ENCODE data around the gene E2F2.
"Not testable (repeated sequence)": the region's sequence is repeated elsewhere in the genome, so short reads cannot be mapped to it uniquely, and the experiment has no call there.

The E2F2 gene

DNA sequence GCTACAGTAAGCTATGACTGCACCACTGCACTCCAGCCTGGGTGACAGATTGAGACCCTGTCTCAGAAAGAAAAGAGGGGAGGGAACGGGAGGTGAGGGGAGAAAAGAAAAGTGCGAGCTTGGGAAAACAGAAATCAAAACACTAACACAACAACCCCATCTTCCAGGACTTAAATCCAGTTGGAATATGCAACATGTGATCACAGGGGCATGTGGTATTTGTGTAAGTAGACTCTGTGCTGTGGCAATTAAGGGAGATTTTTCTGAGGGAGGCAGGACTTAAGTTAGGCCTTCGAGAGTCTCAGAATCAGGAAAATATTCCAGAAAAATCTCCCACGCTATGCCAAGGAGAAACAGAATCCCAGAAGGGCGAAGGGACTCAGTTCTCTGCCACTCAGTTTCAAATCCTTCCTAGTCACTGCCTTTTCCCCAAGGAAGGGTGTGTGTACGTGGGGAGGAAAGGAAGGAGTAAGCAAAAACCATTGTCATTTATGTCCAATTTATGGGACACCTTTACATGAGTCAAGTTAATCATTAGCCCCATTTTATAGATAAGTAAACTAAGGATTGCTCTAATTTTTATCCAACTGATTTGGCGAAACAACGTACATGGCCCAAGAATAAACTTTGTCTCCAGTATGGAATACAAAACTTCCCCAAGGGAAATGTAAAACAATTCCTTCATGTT lies 16.0 kb upstream of the E2F2 start:
- Histone ChIP-seq H3K4me3 (ENCODE audit: low read depth in 1 of 2, low read length in 2 of 2) (peak overlapping the region in 1 of 2 donors; percentile 37), H3K9ac (ENCODE audit: low read depth in 1 of 2, low read length in 2 of 2) (peak overlapping the region in 1 of 2 donors; percentile 30), H3K27me3 (ENCODE audit: control insufficient read depth in 1 of 2, insufficient read depth in 2 of 2, low read length in 2 of 2) (no peaks in the 10 kb centered on the region), H3K9me3 (ENCODE audit: control insufficient read depth in 1 of 2, low read length in 2 of 2) (no peaks in the 10 kb centered on the region), H3K36me3 (ENCODE audit: control insufficient read depth in 1 of 2, insufficient read depth in 2 of 2, low read length in 2 of 2) (no peaks in the 10 kb centered on the region), H3K4me1 (ENCODE audit: control insufficient read depth in 1 of 2, insufficient read depth in 2 of 2, low read length in 2 of 2) (peaks cover 20 to 21% of the 10 kb centered on the region in 2 donors), H3K27ac (ENCODE audit: low read depth, low read length) (no peak overlapping the region)

DNA sequence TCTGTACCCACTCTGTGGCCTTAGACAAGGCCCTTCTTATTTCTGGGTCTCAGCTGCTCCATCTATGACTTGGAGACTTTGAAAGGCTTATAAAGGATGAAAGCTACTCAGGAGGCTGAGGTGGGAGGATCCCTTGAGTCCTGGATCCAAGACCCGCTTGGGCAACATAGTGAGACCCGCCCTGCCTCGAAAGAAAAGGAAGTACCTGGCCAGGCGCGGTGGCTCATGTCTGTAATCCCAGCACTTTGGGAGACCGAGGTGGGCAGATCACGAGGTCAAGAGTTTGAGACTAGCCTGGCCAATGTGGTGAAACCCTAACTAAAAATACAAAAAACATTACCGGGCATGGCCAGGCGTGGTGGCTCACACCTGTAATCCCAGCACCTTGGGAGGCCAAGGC lies 14.8 kb upstream of the E2F2 start:
- Histone ChIP-seq H3K9me3 (ENCODE audit: control insufficient read depth in 1 of 2, low read length in 2 of 2) (no peaks in the 10 kb centered on the region), H3K27me3 (ENCODE audit: control insufficient read depth in 1 of 2, insufficient read depth in 2 of 2, low read length in 2 of 2) (no peaks in the 10 kb centered on the region), H3K4me1 (ENCODE audit: control insufficient read depth in 1 of 2, insufficient read depth in 2 of 2, low read length in 2 of 2) (peaks cover 20 to 21% of the 10 kb centered on the region in 2 donors), H3K36me3 (ENCODE audit: control insufficient read depth in 1 of 2, insufficient read depth in 2 of 2, low read length in 2 of 2) (no peaks in the 10 kb centered on the region), H3K27ac (ENCODE audit: low read depth, low read length) (no peak overlapping the region), H3K4me3 (ENCODE audit: low read depth in 1 of 2, low read length in 2 of 2) (no peak overlapping the region), H3K9ac (ENCODE audit: low read depth in 1 of 2, low read length in 2 of 2) (no peak overlapping the region)

DNA sequence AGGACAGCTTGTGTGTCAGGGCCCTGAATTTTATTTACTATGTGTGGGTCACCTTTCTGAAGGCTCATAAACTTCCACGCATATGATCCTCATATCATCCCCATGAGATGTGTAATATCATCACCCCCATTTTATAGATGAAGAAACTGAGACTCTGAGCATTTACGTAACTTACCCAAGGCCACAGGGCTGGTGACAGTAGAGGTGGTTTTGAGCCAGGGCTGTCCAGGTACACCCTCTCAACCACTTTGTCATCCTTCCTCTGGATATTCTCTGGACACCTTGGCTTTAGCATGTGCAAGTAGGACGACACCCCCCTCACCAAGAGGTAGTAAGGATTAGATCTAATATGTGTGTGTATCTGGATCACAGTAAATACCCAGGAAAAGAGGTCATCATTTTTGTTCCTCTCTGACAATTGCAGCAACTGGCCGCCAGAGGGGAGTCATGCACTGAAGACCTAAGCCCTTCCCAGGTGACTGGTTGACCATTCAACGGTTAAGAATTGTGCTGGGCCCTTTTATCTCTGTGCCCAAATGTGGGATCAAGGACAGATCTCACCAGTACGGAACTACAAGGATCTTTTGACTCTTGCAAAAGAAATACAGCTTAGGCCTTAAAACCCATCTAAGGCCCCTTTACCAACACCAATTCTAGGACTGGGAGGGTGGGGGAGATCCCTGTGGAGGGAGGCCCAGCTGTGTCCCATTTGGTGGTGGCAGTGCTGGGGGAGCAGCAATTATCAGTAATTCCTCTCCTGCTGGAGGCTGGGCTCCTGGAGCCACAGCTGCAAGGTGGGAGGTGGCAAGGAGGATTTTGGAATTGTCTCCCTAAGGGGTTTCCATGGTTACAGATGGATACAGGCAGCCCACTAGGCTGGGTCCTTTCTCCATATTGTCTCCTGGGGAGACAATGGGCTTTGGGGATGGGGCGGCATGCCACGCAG lies 13.7 kb upstream of the E2F2 start:
- no peaks in the 10 kb centered on the region for H3K9me3 ChIP-seq (ENCODE audit: control insufficient read depth in 1 of 2, low read length in 2 of 2)
- H3K27ac ChIP-seq (ENCODE audit: low read depth, low read length): no peak overlapping the region
- H3K27me3 ChIP-seq (ENCODE audit: control insufficient read depth in 1 of 2, insufficient read depth in 2 of 2, low read length in 2 of 2): no peaks in the 10 kb centered on the region
- peaks cover 24 to 25% of the 10 kb centered on the region in 2 donors for H3K4me1 ChIP-seq (ENCODE audit: control insufficient read depth in 1 of 2, insufficient read depth in 2 of 2, low read length in 2 of 2)
- H3K36me3 ChIP-seq (ENCODE audit: control insufficient read depth in 1 of 2, insufficient read depth in 2 of 2, low read length in 2 of 2): no peaks in the 10 kb centered on the region
- H3K9ac ChIP-seq (ENCODE audit: low read depth in 1 of 2, low read length in 2 of 2): no peak overlapping the region
- H3K4me3 ChIP-seq (ENCODE audit: low read depth in 1 of 2, low read length in 2 of 2): no peak overlapping the region

DNA sequence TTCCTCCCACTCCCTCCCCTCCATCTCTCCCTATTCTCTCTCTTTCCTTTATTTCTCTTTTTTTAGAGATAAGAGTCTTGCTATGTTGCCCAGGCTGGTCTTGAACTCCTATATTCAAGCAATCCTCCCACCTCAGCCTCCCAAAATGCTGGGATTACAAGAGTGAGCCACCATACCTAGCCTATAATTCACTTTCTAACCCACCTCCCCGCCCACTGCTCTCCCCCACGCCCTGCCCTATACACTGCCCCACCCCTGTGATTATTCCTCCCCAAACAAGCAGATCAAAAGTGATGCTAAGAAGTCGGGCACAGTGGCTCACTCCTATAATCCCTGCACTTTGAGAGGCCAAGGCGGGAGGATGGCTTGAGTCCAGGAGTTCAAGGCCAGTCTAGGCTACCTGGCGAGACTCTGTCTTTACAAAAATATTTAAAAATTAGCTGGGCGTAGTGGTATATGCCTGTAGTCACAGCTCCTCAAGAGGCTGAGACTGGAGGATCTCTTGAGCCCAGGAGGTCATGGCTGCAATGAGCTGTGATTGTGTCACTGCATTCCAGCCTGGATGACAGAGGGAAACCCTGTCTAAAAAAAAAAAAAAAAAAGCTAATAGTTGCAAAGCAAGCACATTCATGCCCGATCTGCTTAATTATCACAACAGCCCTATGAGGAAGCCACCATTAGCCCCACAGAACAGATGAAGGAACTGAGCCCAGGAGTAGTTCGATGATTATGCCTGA lies 12.8 kb upstream of the E2F2 start:
- Histone ChIP-seq H3K36me3 (ENCODE audit: control insufficient read depth in 1 of 2, insufficient read depth in 2 of 2, low read length in 2 of 2) (no peaks in the 10 kb centered on the region), H3K9ac (ENCODE audit: low read depth in 1 of 2, low read length in 2 of 2) (no peak overlapping the region), H3K4me1 (ENCODE audit: control insufficient read depth in 1 of 2, insufficient read depth in 2 of 2, low read length in 2 of 2) (peaks cover 24 to 28% of the 10 kb centered on the region in 2 donors), H3K9me3 (ENCODE audit: control insufficient read depth in 1 of 2, low read length in 2 of 2) (no peaks in the 10 kb centered on the region), H3K27me3 (ENCODE audit: control insufficient read depth in 1 of 2, insufficient read depth in 2 of 2, low read length in 2 of 2) (no peaks in the 10 kb centered on the region), H3K4me3 (ENCODE audit: low read depth in 1 of 2, low read length in 2 of 2) (no peak overlapping the region), H3K27ac (ENCODE audit: low read depth, low read length) (no peak overlapping the region)

DNA sequence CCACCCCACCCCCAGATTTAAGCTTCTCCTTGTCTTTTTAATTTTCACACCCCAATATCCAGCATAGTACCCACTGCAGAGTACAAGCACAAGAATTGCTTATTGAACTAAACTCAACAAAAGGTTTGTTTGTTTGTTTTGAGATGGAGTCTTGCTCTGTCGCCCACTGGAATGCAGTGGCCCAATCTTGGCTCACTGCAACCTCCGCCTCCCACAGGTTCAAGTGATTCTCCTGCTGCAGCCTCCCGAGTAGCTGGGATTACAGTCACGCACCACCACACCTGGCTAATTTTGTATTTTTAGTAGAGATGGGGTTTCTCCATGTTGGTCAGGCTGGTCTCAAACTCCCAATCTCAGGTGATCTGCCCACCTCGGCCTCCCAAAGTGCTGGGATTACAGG lies 11.9 kb upstream of the E2F2 start:
- H3K9me3 ChIP-seq (ENCODE audit: control insufficient read depth in 1 of 2, low read length in 2 of 2): not testable (repeated sequence)

DNA sequence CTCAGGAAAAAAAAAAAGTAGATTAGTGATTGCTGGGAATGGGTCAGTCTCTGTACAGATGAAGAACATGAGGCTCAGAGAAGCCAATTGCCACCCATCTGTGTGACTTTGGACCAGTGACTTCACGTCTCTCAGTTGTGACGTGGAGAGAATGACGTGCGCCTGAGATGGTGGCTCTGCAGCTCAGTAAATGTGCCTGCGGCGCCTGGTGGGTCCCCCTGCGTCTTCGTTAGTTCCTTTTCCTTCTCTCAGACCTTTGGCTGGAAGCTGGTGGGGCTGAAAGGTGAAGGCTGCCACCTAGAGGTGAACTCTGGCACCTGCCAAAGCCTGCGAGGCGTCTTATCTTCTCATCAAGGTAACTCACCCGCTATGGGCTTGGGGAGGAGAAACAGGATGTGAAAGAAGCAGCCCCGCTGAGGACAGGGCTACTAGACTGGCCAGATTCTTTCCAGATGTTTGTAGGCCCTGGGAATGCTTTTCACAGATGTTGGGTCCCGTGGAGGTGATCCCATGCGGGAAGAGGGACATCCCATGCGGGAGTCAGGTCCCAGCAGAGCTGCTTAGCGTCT lies 8.7 kb upstream of the E2F2 start:
- Histone ChIP-seq H3K4me1 (ENCODE audit: control insufficient read depth in 1 of 2, insufficient read depth in 2 of 2, low read length in 2 of 2) (peaks cover 9 to 17% of the 10 kb centered on the region in 2 donors), H3K27me3 (ENCODE audit: control insufficient read depth in 1 of 2, insufficient read depth in 2 of 2, low read length in 2 of 2) (no peaks in the 10 kb centered on the region), H3K9ac (ENCODE audit: low read depth in 1 of 2, low read length in 2 of 2) (peak overlapping the region in 1 of 2 donors; percentile 54), H3K27ac (ENCODE audit: low read depth, low read length) (no peak overlapping the region), H3K4me3 (ENCODE audit: low read depth in 1 of 2, low read length in 2 of 2) (peak overlapping the region in 1 of 2 donors; percentile 57), H3K36me3 (ENCODE audit: control insufficient read depth in 1 of 2, insufficient read depth in 2 of 2, low read length in 2 of 2) (no peaks in the 10 kb centered on the region), H3K9me3 (ENCODE audit: control insufficient read depth in 1 of 2, low read length in 2 of 2) (no peaks in the 10 kb centered on the region)

More for the DNA sequence above, 11.9 kb upstream of the E2F2 start:
- not testable (repeated sequence) for H3K27me3 ChIP-seq (ENCODE audit: control insufficient read depth in 1 of 2, insufficient read depth in 2 of 2, low read length in 2 of 2); H3K36me3 ChIP-seq (ENCODE audit: control insufficient read depth in 1 of 2, insufficient read depth in 2 of 2, low read length in 2 of 2); H3K9ac ChIP-seq (ENCODE audit: low read depth in 1 of 2, low read length in 2 of 2); H3K27ac ChIP-seq (ENCODE audit: low read depth, low read length); H3K4me3 ChIP-seq (ENCODE audit: low read depth in 1 of 2, low read length in 2 of 2)
- H3K4me1 ChIP-seq (ENCODE audit: control insufficient read depth in 1 of 2, insufficient read depth in 2 of 2, low read length in 2 of 2): peaks cover 24% of the 10 kb centered on the region in 2 donors

DNA sequence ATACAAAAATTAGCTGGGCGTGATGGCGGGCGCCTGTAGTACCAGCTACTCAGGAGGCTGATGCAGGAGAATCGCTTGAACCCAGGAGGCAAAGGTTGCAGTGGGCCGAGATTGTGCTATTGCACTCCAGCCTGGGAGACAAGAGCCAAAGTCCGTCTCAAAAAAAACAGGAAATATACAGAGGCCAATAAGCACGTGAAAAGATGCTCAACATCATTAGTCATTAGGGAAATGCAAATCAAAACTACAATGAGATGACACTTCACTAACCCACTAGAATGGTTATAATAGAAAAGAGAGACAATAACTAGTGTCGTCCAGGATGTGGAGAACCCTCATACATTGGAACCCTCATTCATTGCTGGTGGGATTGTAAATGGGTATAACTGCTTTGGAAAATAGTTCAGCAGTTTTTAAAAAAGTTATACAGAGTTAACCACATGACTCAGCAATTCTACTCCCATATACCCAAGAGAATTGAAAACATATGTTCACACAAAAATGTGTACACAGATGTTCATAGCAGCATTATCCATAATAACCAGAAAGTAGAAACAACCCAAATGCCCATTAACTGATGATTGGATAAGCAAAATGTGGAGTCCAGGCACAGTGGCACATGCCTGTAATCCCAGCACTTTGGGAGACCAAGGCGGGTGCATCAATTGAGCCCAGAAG lies 6.4 kb upstream of the E2F2 start:
- no peak overlapping the region for H3K9ac ChIP-seq (ENCODE audit: low read depth in 1 of 2, low read length in 2 of 2)
- H3K36me3 ChIP-seq (ENCODE audit: control insufficient read depth in 1 of 2, insufficient read depth in 2 of 2, low read length in 2 of 2): no peaks in the 10 kb centered on the region
- no peaks in the 10 kb centered on the region for H3K9me3 ChIP-seq (ENCODE audit: control insufficient read depth in 1 of 2, low read length in 2 of 2)
- H3K27me3 ChIP-seq (ENCODE audit: control insufficient read depth in 1 of 2, insufficient read depth in 2 of 2, low read length in 2 of 2): no peaks in the 10 kb centered on the region
- no peak overlapping the region for H3K4me3 ChIP-seq (ENCODE audit: low read depth in 1 of 2, low read length in 2 of 2)
- H3K4me1 ChIP-seq (ENCODE audit: control insufficient read depth in 1 of 2, insufficient read depth in 2 of 2, low read length in 2 of 2): peaks cover 21 to 30% of the 10 kb centered on the region in 2 donors
- H3K27ac ChIP-seq (ENCODE audit: low read depth, low read length): no peak overlapping the region

DNA sequence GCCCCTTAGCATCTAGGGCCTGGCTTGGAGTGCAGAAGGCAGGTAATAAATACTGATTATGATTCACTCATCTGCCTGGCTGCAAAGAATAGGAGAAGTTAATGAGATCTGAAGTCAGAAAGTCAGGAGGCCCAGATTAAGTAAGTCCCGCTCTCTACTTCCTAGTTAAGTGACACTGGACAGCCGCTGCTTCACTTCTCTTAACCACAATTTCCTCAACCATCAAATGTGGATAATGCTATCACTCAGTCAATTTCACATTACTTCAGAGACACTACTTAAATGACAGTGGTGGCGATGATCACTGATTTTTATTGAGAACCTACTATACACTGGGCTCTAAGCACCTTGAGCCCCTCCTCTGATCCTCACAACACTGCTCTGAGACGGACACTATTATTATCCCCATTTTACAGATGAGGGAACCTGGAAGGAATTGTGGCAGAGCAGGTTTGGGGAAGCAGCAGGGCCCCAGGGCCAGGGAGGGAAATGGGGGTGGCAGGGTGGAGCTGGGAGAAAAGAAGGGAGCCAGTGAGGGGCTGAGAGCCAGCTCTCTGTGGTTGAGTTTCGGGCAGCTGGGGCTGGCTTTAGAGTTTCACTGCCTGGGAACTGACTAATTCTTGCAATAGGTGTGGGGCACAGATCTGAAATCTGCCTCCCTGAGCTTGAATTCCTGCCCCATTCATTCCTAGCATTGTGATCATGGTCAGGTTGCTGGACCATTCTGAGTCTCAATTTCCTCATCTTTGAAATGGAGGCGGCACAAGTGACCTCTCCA lies 2.4 kb upstream of the E2F2 start:
- Histone ChIP-seq H3K9me3 (ENCODE audit: control insufficient read depth in 1 of 2, low read length in 2 of 2) (no peaks in the 10 kb centered on the region), H3K27me3 (ENCODE audit: control insufficient read depth in 1 of 2, insufficient read depth in 2 of 2, low read length in 2 of 2) (no peaks in the 10 kb centered on the region), H3K9ac (ENCODE audit: low read depth in 1 of 2, low read length in 2 of 2) (peak overlapping the region in 1 of 2 donors; percentile 29), H3K27ac (ENCODE audit: low read depth, low read length) (no peak overlapping the region), H3K36me3 (ENCODE audit: control insufficient read depth in 1 of 2, insufficient read depth in 2 of 2, low read length in 2 of 2) (no peaks in the 10 kb centered on the region), H3K4me1 (ENCODE audit: control insufficient read depth in 1 of 2, insufficient read depth in 2 of 2, low read length in 2 of 2) (peaks cover 50 to 57% of the 10 kb centered on the region in 2 donors), H3K4me3 (ENCODE audit: low read depth in 1 of 2, low read length in 2 of 2) (no peak overlapping the region)

DNA sequence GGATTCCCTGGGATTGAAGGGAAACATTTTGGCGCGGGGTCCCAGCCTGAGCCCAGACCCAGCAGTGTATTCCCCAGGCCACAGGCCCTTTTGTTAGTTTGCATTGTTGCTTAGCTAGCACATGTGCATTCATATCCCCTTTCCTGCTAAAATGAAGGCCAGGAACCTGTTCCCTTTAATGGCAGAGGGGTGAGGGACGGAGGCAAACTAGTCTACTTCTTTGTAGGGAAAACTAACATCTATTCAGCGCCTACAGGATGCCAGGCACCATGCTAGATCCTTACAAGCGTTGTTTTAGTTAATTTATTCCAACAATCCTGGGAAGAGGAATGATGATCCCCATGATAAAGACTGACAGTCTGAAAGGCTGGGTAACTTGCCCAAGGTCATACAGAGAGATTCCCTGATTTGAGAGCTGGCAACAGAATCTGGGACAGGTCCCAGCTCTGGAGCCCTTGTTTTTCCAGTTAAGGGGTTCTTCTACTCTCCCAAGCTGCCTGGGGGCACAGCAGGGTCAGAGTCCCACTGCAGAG lies 595 bp upstream of the E2F2 start:
- Histone ChIP-seq H3K9me3 (ENCODE audit: control insufficient read depth in 1 of 2, low read length in 2 of 2) (no peaks in the 10 kb centered on the region), H3K27me3 (ENCODE audit: control insufficient read depth in 1 of 2, insufficient read depth in 2 of 2, low read length in 2 of 2) (no peaks in the 10 kb centered on the region), H3K9ac (ENCODE audit: low read depth in 1 of 2, low read length in 2 of 2) (peak overlapping the region; percentile 54 to 80), H3K36me3 (ENCODE audit: control insufficient read depth in 1 of 2, insufficient read depth in 2 of 2, low read length in 2 of 2) (no peaks in the 10 kb centered on the region), H3K4me1 (ENCODE audit: control insufficient read depth in 1 of 2, insufficient read depth in 2 of 2, low read length in 2 of 2) (peaks cover 67 to 68% of the 10 kb centered on the region in 2 donors), H3K27ac (ENCODE audit: low read depth, low read length) (no peak overlapping the region), H3K4me3 (ENCODE audit: low read depth in 1 of 2, low read length in 2 of 2) (peak overlapping the region; percentile 58 to 66)

Data from duodenal mucosa (tissue), 2 donors.